ENCODE results near the gene TMEM150C. TPM values are rescaled to one million over a fixed set of nuclear protein-coding genes. Genes with fewer than 3 reads are reported as not detected.

Gene TMEM150C
- total and polyA plus RNA-seq, 7 donors = 1.2 to 25.7 (median 11.2) TPM

- DNase-seq = no peak
- Histone ChIP-seq H3K27me3 (no peaks in the 10 kb centered on the region), H3K4me3 (no peak overlapping the region), H3K36me3 (no peaks in the 10 kb centered on the region), H3K9me3 (no peaks in the 10 kb centered on the region), H3K4me1 (no peaks in the 10 kb centered on the region), H3K27ac (no peak overlapping the region)
- 90% methylated on average over 8 of the region's 8 CpGs for WGBS, 2 donors
- intact Hi-C loops (cut with DNase I) = no loop called here
- no peak for TF ChIP-seq POLR2A (IDR thresholded peaks at IDR 0.05)
- no peak for TF ChIP-seq POLR2AphosphoS5 (IDR thresholded peaks at IDR 0.05)
- TF ChIP-seq CTCF (IDR thresholded peaks at IDR 0.05) = no peak
- no peak for TF ChIP-seq EP300 (IDR thresholded peaks at IDR 0.05)
Observed at GRCh38 chr4:82585690-82586435, 24.1 kb upstream of the TMEM150C start.

- 79 to 82% methylated on average over 3 of the region's 3 CpGs for WGBS, 2 donors
- H3K27ac ChIP-seq = no peak overlapping the region
- intact Hi-C loops (cut with DNase I) = no loop called here
- H3K9me3 ChIP-seq = no peaks in the 10 kb centered on the region
- no peaks in the 10 kb centered on the region for H3K36me3 ChIP-seq
- no peak for DNase-seq
- H3K27me3 ChIP-seq = no peaks in the 10 kb centered on the region
- H3K4me1 ChIP-seq = no peaks in the 10 kb centered on the region
- H3K4me3 ChIP-seq = no peak overlapping the region
- TF ChIP-seq POLR2AphosphoS5 (IDR thresholded peaks at IDR 0.05) (no peak), POLR2A (IDR thresholded peaks at IDR 0.05) (no peak), CTCF (IDR thresholded peaks at IDR 0.05) (no peak), EP300 (IDR thresholded peaks at IDR 0.05) (no peak)
Observed at GRCh38 chr4:82584931-82585330, 23.1 kb upstream of the TMEM150C start.

DNA sequence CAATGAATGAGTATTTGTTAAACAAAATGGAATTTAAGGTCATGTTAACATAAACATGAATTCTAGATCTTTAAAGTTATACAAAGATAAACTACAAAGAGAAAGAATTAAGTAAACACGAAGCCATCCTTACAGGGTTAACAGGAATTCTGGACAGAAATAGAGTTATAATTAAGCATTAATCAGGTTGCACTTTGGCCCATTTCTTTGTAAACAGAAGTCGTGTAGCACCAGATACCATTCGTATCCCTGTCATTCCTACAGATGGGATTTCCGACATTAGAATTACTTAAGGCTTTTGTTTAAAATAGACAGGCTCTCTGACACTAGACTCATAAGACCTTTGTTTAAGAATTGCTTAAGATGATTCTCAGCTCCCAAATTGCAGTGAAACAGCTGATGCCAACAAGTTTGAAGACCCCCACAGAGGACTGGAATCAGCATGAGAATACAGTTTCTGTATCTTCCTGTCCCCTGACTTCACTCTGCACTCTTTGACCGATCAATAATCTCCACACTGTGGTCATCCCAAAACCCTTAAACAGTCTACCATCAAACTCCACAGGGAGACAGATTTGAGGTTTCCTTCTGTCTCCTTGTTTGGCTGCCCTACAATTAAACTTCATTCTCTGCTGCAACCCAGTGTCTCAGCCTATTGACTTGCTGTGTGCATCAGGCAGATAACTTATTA is 22.3 kb upstream of the TMEM150C start:
- intact Hi-C loops (cut with DNase I) = no loop called here
- no peak overlapping the region for H3K27ac ChIP-seq
- H3K27me3 ChIP-seq = no peaks in the 10 kb centered on the region
- no peaks in the 10 kb centered on the region for H3K4me1 ChIP-seq
- no peak for DNase-seq
- H3K9me3 ChIP-seq = no peaks in the 10 kb centered on the region
- no peak for TF ChIP-seq CTCF (IDR thresholded peaks at IDR 0.05)
- WGBS, 2 donors = 70 to 74% methylated on average over 5 of the region's 5 CpGs
- no peaks in the 10 kb centered on the region for H3K36me3 ChIP-seq
- H3K4me3 ChIP-seq = no peak overlapping the region

GRCh38 chr4:82579932-82580331 is 18.1 kb upstream of the TMEM150C start:
- intact Hi-C loops (cut with DNase I) = no loop called here
- WGBS, 2 donors = 82 to 83% methylated on average over 5 of the region's 5 CpGs

More at GRCh38 chr4:82579932-82580331, 18.1 kb upstream of the TMEM150C start:
- H3K27me3 ChIP-seq = no peaks in the 10 kb centered on the region
- H3K4me3 ChIP-seq = no peak overlapping the region
- H3K27ac ChIP-seq = no peak overlapping the region
- DNase-seq = no peak
- TF ChIP-seq POLR2A (IDR thresholded peaks at IDR 0.05) (no peak), EP300 (IDR thresholded peaks at IDR 0.05) (no peak), POLR2AphosphoS5 (IDR thresholded peaks at IDR 0.05) (no peak), CTCF (IDR thresholded peaks at IDR 0.05) (no peak)
- no peaks in the 10 kb centered on the region for H3K36me3 ChIP-seq
- no peaks in the 10 kb centered on the region for H3K4me1 ChIP-seq
- no peaks in the 10 kb centered on the region for H3K9me3 ChIP-seq
